ENCODE results near the gene AIP.
"Not testable (repeated sequence)": the region's sequence is repeated elsewhere in the genome, so short reads cannot be mapped to it uniquely, and the experiment has no call there.

AIP gene

DNA sequence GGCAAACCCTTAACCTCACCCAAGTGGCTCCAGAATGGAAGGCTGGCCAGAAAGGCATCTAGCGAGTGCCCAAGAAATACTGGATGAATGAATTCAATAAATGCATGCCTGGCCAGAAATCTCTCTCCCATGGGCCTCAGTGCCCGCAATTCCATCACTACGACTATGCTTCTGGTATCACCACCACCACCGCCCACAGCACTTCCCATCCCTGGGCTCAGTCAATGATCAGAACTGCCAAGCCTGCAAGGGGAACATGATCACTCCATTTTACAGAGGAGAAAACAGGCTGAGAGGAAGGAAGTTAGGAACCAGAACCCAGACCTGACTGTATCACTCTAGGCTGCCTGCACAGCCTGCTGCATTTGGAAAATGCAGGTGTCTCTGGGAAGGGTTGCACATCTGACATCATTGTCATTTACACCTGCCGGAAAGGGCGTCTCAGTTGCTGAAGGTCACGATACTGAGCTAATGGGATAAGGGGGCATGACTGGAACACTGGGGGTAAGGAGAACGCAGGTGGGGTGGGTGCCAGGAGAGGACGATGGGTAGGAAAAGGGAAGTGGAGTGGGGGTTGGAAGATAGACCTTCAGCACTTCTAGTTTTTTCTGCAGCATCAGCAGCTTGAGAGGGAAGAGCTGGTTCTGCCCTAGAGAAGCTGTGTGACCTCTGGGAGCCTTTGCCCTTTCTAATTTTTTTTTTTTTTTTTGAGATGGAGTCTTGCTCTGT lies 33.5 kb upstream of the AIP start:
- DNase-seq (ENCODE audit: low spot score), result no peak

DNA sequence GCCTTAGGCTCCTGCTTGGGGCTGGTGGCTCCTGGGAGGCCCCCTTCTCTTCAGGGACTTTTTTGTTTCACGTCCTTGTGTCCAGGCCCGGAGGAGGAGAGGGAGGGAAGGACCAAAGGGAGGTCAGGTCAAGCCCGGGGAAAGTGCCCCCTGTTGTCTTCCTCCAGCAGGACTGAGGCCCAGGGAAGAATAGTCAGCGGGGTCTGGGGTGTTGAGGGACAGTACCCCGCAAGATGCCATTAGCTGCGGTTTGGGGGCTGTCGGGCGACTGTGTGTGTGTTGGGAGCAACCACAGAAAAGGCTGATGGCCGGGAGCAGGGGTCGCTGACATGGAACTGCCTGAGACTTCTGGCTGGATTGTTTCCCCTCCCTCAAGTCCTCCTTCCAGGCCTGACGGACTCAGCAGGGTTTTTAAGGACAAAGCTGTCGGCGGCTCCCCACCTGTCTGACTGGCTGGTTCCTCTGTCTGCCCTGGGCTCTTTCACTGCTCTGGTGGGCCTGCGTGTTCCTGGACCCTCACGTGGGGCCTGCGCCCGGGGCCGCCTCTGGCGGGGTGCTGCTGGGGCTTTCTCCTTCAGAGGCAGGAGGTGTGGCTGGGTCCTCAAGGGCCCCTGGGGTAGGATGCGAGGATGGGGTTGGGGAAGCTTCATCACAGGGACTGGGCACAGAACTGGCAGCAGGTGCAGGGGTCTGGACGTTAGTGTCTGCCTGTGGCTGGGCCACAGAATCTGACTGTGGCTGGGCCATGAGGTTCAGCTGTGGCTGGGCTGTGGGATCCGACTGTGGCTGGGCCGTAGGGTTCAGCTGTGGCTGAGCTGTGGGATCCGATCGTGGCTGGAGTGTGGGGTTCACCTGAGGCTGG lies 31.8 kb upstream of the AIP start:
- no peak for DNase-seq (ENCODE audit: low spot score)

DNA sequence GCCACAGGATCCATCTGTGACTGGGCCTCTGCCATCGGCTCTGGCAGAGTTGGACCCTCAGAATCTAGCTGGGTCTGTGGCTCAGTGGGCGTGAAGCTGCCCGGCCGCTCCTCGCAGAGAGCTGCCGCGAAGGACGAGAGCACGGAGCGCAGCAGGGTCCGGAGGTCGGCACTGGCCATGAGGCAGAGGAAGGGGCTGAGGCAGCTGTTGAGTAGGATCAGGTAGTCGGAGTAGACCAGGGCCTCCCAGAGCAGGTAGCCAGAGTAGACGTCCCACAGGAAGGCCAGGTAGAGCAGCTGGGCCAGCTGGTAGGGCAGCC lies 31.2 kb upstream of the AIP start:
- no peak for DNase-seq (ENCODE audit: low spot score)

GRCh38 chr11:67452141-67452952 lies 30.5 kb upstream of the AIP start, which contains the start of gene GPR152:
Gene GPR152, minus strand, starts transcription at chr11:67452729. Its CDS starts 5 bp downstream, at chr11:67452724.
- DNase-seq (ENCODE audit: low spot score), result no peak

DNA sequence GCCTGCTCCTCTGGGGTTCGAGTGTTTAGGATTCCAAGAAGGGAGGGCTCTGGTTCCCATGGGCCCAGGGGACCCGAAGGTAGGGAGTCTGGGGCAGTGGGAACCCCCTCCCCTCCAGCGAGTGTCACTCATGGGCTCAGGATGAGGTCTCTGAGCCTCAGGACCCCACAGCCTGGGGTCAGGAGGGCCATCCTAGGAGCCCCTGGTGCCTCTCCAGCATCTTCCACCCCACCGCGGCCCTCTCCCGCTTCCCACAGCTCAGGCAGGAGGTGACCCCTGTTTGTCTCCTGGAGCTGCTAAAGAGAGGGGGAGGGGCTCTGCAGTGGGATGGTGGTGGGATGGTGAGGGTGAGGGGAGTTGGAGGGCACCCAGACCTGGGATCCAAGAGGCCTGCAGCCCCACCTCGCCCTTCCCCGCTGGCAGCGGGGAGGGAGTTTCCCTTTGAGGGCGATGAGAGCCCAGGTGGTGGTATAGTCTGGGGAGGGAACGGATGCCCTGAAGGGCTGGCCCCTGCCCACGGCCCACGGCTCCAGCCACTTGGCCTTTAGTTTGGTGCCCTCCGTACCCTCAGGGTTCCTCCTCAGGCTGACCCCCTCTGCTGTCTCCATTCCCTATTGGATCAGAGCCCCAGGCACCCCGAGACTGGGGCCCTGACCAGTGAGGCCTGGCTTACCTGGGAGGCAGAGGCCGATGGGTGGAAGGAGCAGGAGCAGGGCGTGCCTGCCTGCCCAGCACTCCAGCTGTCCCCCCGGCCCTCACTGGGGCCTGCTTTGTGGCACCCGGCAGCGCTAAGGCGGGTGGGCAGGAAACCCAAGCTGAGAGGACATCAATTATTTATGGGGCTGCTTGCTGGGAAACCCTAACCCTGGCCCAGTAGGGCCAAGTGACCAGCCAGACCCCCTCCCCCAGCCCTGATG lies 28.8 kb upstream of the AIP start:
- DNase-seq (ENCODE audit: low spot score), result no peak

DNA sequence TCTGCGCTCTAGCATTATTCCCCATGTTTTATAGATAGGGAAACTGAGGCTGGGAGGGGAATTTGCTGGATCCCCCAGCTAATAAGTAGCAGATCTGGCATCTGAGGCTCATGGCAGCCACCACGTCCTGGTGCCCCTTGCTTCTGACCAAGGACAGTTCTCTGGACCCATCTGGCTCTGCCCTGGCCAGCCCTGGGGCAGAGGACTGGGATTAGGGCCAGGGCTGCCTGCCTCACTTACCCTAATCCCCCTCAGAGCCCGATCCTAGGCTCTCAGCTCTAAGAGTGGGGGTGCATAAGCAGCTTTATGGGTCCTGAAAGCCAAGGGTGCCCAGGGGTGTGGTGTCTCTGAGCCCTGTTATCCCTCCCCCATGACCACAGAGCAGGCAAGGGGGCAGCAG lies 27.8 kb upstream of the AIP start, which contains the start of gene CABP4:
Gene CABP4, plus strand, starts transcription at position 301 of the 400 bp plus-strand sequence. Its CDS starts 70 bp downstream, at position 371.
- no peak for DNase-seq (ENCODE audit: low spot score)

GRCh38 chr11:67456068-67456705 lies 26.6 kb upstream of the AIP start:
- DNase-seq (ENCODE audit: low spot score), result no peak

DNA sequence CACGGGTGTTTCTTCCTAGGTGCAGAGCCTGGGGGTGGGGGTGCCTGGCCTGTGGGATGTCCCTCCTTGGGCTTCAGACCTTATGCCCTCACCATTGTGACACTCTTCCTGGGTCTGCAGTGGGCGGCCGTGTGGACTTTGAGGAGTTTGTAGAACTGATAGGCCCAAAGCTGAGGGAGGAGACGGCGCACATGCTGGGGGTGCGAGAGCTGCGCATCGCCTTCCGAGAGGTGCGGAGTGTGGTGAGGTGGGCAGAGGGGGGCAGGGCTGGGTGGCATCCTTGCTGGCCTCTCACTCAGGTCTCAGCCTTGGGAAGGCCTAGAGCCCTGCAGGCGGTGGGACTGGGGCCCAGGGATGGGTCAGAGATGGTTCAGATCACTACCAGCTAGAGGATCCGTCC lies 25.4 kb upstream of the AIP start:
- DNase-seq (ENCODE audit: low spot score), result no peak

- no peak for DNase-seq (ENCODE audit: low spot score)
Measured at GRCh38 chr11:67458266-67458665, 24.6 kb upstream of the AIP start.

- DNase-seq (ENCODE audit: low spot score), result peak; percentile 25
Measured at GRCh38 chr11:67463186-67463585, 19.6 kb upstream of the AIP start.

GRCh38 chr11:67463680-67464410 lies 19.0 kb upstream of the AIP start:
- no peak for DNase-seq (ENCODE audit: low spot score)

GRCh38 chr11:67464411-67465188 lies 18.2 kb upstream of the AIP start:
- DNase-seq (ENCODE audit: low spot score), result peak; percentile 33

DNA sequence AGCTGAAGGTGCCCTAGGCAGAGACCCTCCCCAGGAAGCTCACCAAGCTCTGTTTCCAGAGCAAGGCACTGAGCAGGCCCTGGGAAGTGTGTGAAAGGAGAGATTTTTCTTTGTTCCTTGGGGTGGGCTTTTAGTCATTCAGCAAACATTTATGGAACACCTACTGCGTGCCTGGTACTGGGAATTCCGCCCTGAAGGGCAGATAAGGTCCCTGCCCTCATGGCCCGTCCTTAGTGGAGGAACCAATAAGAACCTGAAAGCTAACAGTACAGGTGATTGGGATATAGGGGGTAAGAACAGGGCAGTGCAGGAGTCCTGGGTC lies 17.7 kb upstream of the AIP start:
- no peak for DNase-seq (ENCODE audit: low spot score)

DNA sequence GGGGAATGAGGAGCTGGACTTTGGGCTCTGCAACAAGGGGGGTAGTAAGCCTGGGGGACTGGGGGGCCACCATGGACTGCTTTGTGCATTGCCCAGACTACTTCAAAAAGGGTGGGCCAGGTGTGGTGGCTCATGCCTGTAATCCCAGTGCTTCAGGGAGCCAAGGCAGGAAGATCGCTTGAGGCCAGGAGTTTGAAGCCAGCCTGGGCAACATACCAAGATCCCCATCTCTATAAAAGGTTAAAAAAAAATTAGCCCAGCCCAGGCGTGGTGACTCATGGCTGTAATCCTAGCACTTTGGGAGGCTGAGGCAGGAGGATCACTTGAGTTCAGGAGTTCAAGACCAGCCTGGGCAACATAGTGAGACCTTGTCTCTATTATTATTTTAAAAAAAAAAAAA lies 17.3 kb upstream of the AIP start:
- not testable (repeated sequence) for DNase-seq (ENCODE audit: low spot score)

DNA sequence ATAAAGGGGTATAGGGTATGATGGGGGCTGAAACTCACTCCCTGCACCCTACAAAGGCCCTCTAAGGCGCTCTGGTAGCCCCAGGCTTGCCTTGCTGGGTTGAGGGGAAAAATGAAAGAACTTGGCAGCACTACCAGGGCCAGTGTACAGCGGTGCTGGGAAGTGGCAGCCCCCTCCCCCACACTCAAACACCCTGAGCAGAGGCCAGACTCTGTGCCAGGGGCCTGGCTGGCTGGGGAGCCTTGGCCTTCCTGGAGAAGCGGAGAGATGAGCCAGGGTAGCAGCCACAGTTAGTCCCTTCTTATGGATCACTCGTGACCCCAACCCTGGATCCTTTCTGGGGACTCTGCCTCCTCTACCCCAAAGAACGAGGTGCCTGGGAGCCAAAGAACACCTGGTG lies 16.5 kb upstream of the AIP start:
- no peak for DNase-seq (ENCODE audit: low spot score)

GRCh38 chr11:67466962-67467771 lies 15.7 kb upstream of the AIP start:
- no peak for DNase-seq (ENCODE audit: low spot score)

DNA sequence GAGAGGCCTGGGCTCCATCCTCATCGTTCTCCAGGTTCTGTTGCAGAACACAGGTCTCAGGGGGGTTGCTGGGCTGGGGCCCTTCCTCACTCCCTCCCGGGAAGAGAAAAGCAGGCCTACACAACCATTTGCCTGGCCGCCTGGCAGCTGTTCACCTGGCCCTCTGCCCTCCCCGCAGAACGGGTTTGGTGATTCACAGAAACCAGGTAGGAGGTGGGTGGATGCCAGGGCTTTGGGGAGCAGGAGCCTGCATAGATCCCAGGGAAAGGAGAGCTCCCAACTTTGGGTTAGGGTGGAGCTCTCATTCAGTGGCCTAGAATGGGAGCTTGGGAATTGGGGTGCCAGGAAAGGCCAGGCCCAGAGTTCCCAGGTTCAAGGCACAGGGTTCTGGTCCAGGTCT lies 14.8 kb upstream of the AIP start:
- no peak for DNase-seq (ENCODE audit: low spot score)

DNA sequence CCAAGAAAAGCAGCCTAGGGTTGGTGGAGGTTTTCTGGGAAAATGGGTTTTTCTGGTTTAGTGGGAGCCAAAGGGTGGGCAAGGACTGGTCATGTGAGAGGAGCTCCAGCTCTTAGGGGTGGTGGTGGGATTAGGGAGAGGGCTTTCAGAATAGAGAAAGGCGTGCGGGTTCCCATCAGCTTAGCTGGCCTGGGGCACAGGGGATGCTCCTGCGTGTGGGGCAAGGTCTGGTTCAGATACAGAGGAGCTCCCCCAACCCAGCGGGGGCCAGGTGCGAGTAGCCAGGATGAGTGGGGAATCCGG lies 14.4 kb upstream of the AIP start:
- no peak for DNase-seq (ENCODE audit: low spot score)
